GM23338 (cell line): ENCODE data around the gene KCNIP1. TPM values are rescaled to one million over a fixed set of nuclear protein-coding genes. Genes with fewer than 3 reads are reported as not detected.

Experiments
- ATAC-seq: fragments of 200-7000 bp; cut with Tn5 transposase; 3 replicates; pipeline ENCODE4 v1.9.1; 2020
- DNase-seq: peaks from one replicate; pipeline ENCODE4 v3.0.0-alpha.2; 2015; ENCODE audit warnings: low spot score
- H2AFZ ChIP-seq: fragments of 200-600 bp; sonication (generic); 2 replicates; pipeline ENCODE4 v1.8.0; 2016; ENCODE audit warnings: antibody characterized with exemption, mild to moderate bottlenecking, moderate library complexity
- H3F3A ChIP-seq: fragments of 200-600 bp; sonication (generic); replicated peaks from 2 replicates; pipeline ENCODE4 v1.8.0; 2017; ENCODE audit warnings: antibody characterized with exemption, mixed run types, low read depth
- H3K27ac ChIP-seq: fragments of 200-600 bp; sonication (generic); 2 replicates; pipeline ENCODE4 v1.6.1; 2016; ENCODE audit warnings: low read depth
- H3K27me3 ChIP-seq: fragments of 200-600 bp; sonication (generic); 2 replicates; pipeline ENCODE4 v1.8.0; 2016; ENCODE audit warnings: mild to moderate bottlenecking, mixed run types, moderate library complexity; ENCODE audit not compliant: insufficient read depth
- H3K36me3 ChIP-seq: fragments of 200-600 bp; sonication (generic); 2 replicates; pipeline ENCODE4 v1.8.0; 2016; ENCODE audit warnings: mild to moderate bottlenecking; ENCODE audit not compliant: insufficient read depth
- H3K4me1 ChIP-seq: fragments of 200-600 bp; sonication (generic); 2 replicates; pipeline ENCODE4 v1.8.0; 2016; ENCODE audit warnings: mild to moderate bottlenecking, moderate library complexity; ENCODE audit not compliant: insufficient read depth
- H3K4me2 ChIP-seq: fragments of 200-600 bp; sonication (generic); 2 replicates; pipeline ENCODE4 v1.7.1; 2017; ENCODE audit warnings: mixed run types
- H3K4me3 ChIP-seq: fragments of 200-600 bp; sonication (generic); 2 replicates; pipeline ENCODE4 v1.6.1; 2016; ENCODE audit warnings: mixed run types
- H3K79me2 ChIP-seq: fragments of 200-600 bp; sonication (generic); replicated peaks from 2 replicates; pipeline ENCODE4 v1.8.0; 2017; ENCODE audit warnings: mild to moderate bottlenecking; ENCODE audit not compliant: insufficient read depth
- H3K9me2 ChIP-seq: fragments of 200-600 bp; sonication (generic); 2 replicates; pipeline ENCODE4 v1.8.0; 2017; ENCODE audit not compliant: insufficient read depth
- H4K20me1 ChIP-seq: fragments of 200-600 bp; sonication (generic); replicated peaks from 2 replicates; pipeline ENCODE4 v1.8.0; 2017; ENCODE audit warnings: mild to moderate bottlenecking; ENCODE audit not compliant: insufficient read depth
- H3K27ac Mint-ChIP-seq: 2 replicates; pipeline ENCODE4 v1.8.0; 2020; ENCODE audit warnings: inconsistent platforms, mild to moderate bottlenecking, moderate library complexity, mixed read lengths
- H3K27me3 Mint-ChIP-seq: 3 replicates; pipeline ENCODE4 v1.8.0; 2022; ENCODE audit warnings: low read depth, mild to moderate bottlenecking, moderate library complexity, mixed read lengths, inconsistent platforms; ENCODE audit not compliant: insufficient read depth, poor library complexity
- H3K36me3 Mint-ChIP-seq: 3 replicates; pipeline ENCODE4 v1.8.0; 2021; ENCODE audit warnings: low read depth, mild to moderate bottlenecking, inconsistent platforms, moderate library complexity, mixed read lengths
- H3K4me1 Mint-ChIP-seq: 3 replicates; pipeline ENCODE4 v1.8.0; 2020; ENCODE audit warnings: mild to moderate bottlenecking, inconsistent platforms, mixed read lengths
- H3K4me3 Mint-ChIP-seq: 3 replicates; pipeline ENCODE4 v1.8.0; 2021; ENCODE audit warnings: moderate library complexity, mild to moderate bottlenecking, inconsistent platforms, mixed read lengths
- H3K9me3 Mint-ChIP-seq: 3 replicates; pipeline ENCODE4 v1.8.0; 2020; ENCODE audit warnings: moderate library complexity, mild to moderate bottlenecking, inconsistent platforms, mixed read lengths
- CREB1 ChIP-seq: fragments of 250-450 bp; sonication (Bioruptor Pico); IDR thresholded peaks from 2 replicates; pipeline ENCODE4 v1.5.0; 2020; ENCODE audit warnings: low read depth, mild to moderate bottlenecking, moderate library complexity
- CTCF ChIP-seq, 2 experiments: fragments of 200-600 bp in 1 of 2; sonication (generic) in 1 of 2; conservative IDR thresholded peaks; 2 replicates each; pipeline versions ENCODE4 v1.5.1 to v1.6.1; 2016 to 2017; ENCODE audit warnings: antibody characterized with exemption in 2 of 2, low read depth in 2 of 2, mild to moderate bottlenecking in 2 of 2, moderate library complexity in 1 of 2
- ETS1 ChIP-seq: IDR thresholded peaks from 2 replicates; pipeline ENCODE4 v1.6.1; 2016; ENCODE audit warnings: antibody characterized with exemption
- EZH2phosphoT487 ChIP-seq: fragments of 200-600 bp; sonication (generic); IDR thresholded peaks from one replicate; pipeline ENCODE4 v1.8.1; 2018; ENCODE audit warnings: antibody characterized with exemption; ENCODE audit not compliant: unreplicated experiment
- JUNB ChIP-seq: IDR thresholded peaks from one replicate; pipeline ENCODE4 v1.6.1; 2016; ENCODE audit warnings: antibody characterized with exemption; ENCODE audit not compliant: unreplicated experiment
- NANOG ChIP-seq: IDR thresholded peaks from 2 replicates; pipeline ENCODE4 v1.6.1; 2016; ENCODE audit warnings: antibody characterized with exemption, borderline replicate concordance
- POLR2AphosphoS5 ChIP-seq: IDR thresholded peaks from 2 replicates; pipeline ENCODE4 v1.6.1; 2016; ENCODE audit warnings: antibody characterized with exemption, low read depth
- REST ChIP-seq: IDR thresholded peaks from one replicate; pipeline ENCODE4 v1.6.1; 2018; ENCODE audit warnings: antibody characterized with exemption; ENCODE audit not compliant: unreplicated experiment
- STAT1 ChIP-seq: IDR thresholded peaks from one replicate; pipeline ENCODE4 v1.6.1; 2016; ENCODE audit warnings: antibody characterized with exemption; ENCODE audit not compliant: unreplicated experiment
- ZNF114 ChIP-seq: fragments of 250-450 bp; sonication (Bioruptor Pico); IDR thresholded peaks from 2 replicates; pipeline ENCODE4 v1.5.0; 2020; ENCODE audit warnings: mild to moderate bottlenecking, moderate library complexity
- ZNF331 ChIP-seq: fragments of 250-450 bp; sonication (Bioruptor Pico); IDR thresholded peaks from 2 replicates; pipeline ENCODE4 v1.5.0; 2020; ENCODE audit warnings: low read depth, mild to moderate bottlenecking, moderate library complexity
- polyA plus RNA-seq: library from polyadenylated mRNA; unstranded; fragments of >200 nt; fragmentation: Nextera tagmentation; extraction: Ambion mirVana; gene quantifications from 2 replicates; pipeline ENCODE4 v1.2.1, GENCODE V29; 2016
- total RNA-seq: library from RNA; depleted of rRNA; stranded (reverse); fragments of >200 nt; shearing (Covaris generic); gene quantifications from 2 replicates; pipeline ENCODE4 v1.2.3, GENCODE V29; 2014

Gene KCNIP1
- total and polyA plus RNA-seq, 2 experiments from 2014 or later, result 0.31 to 0.87 TPM

GRCh38 chr5:170528976-170529375 lies 25.2 kb downstream of the KCNIP1 start (continued):
- TF ChIP-seq CTCF (conservative IDR thresholded peaks at IDR 0.05; ENCODE audit: low read depth in 2 of 2) (no peak), ETS1 (no peak), CREB1 (CRISPR knock-in tag) (no peak), JUNB (no peak), EZH2phosphoT487 (no peak)

GRCh38 chr5:170532935-170533334 lies 29.1 kb downstream of the KCNIP1 start:
- H4K20me1 ChIP-seq, result no peaks in the 10 kb centered on the region; the same call in 1 of the 2 replicates
- H3K4me3 ChIP-seq, result no peak overlapping the region
- H3K9me3 Mint-ChIP-seq, result no peaks in the 10 kb centered on the region
- H3K36me3 ChIP-seq, result no peaks in the 10 kb centered on the region
- H3K27ac Mint-ChIP-seq, result no peak overlapping the region; the same call in 1 of the 2 replicates
- H3K27ac ChIP-seq, result no peak overlapping the region
- H3K4me3 Mint-ChIP-seq, result no peak overlapping the region
- H3K4me1 ChIP-seq, result peaks cover 3% of the 10 kb centered on the region
- no peaks in the 10 kb centered on the region for H3K27me3 ChIP-seq
- H3K36me3 Mint-ChIP-seq, result no peaks in the 10 kb centered on the region
- H3K9me2 ChIP-seq, result no peaks in the 10 kb centered on the region
- ATAC-seq (no peak), DNase-seq (no peak)
- H3K79me2 ChIP-seq, result no peaks in the 10 kb centered on the region
- no peak overlapping the region for H3K4me2 ChIP-seq
- H2AFZ ChIP-seq, result no peak overlapping the region
- H3K4me1 Mint-ChIP-seq, result peaks cover 28% of the 10 kb centered on the region
- H3F3A ChIP-seq, result no peaks in the 10 kb centered on the region
- H3K27me3 Mint-ChIP-seq, result no peaks in the 10 kb centered on the region
- no peak for TF ChIP-seq CREB1 (CRISPR knock-in tag)
- TF ChIP-seq POLR2AphosphoS5, result no peak
- TF ChIP-seq CTCF (conservative IDR thresholded peaks at IDR 0.05; ENCODE audit: low read depth in 2 of 2), result no peak
- no peak for TF ChIP-seq REST
- TF ChIP-seq ZNF114 (CRISPR knock-in tag), result no peak
- TF ChIP-seq STAT1, result no peak
- no peak for TF ChIP-seq ETS1
- no peak for TF ChIP-seq ZNF331 (CRISPR knock-in tag)
- no peak for TF ChIP-seq NANOG
